IMR-90 (cell line): ENCODE data around the gene CD164L2. TPM values are rescaled to one million over a fixed set of nuclear protein-coding genes. Genes with fewer than 3 reads are reported as not detected.

ENCODE experiments used
- ATAC-seq: fragments of 200-7000 bp; cut with Tn5 transposase; 2 replicates; pipeline ENCODE4 v1.9.1; 2020; ENCODE audit warnings: low read depth, mild to moderate bottlenecking, moderate library complexity
- BruUV-seq: library from RNA; stranded (reverse); fragments of 400-500 nt; replicated peaks from 2 replicates; lab custom pipeline; 2021; lab: Mats Ljungman, UMichigan
- CTCF ChIA-PET: fragments of 300-600 bp; formaldehyde crosslinking; extraction: SDS; loops from one replicate; lab custom pipeline; 2021; ENCODE audit warnings: antibody characterized with exemption; lab: Yijun Ruan, JAX
- POLR2A ChIA-PET: fragments of 300-600 bp; sonication (Branson Sonifier 250); formaldehyde crosslinking; loops from one replicate; lab custom pipeline; 2022; ENCODE audit warnings: antibody characterized with exemption; ENCODE audit not compliant: unreplicated experiment; lab: Charles Lee
- DNase-seq: peaks from one replicate; pipeline ENCODE4 v3.0.0; 2013
- H2AFZ ChIP-seq: replicated peaks from 2 replicates; pipeline ENCODE3; 2013; ENCODE audit warnings: low read length, mild to moderate bottlenecking; ENCODE audit not compliant: poor library complexity
- H2AK5ac ChIP-seq: 2 replicates; pipeline ENCODE4 v1.6.1; 2013; ENCODE audit warnings: low read depth, low read length, inconsistent platforms
- H2AK9ac ChIP-seq: replicated peaks from 2 replicates; pipeline ENCODE3; 2013; ENCODE audit warnings: mild to moderate bottlenecking, low read depth, low read length, moderate library complexity; ENCODE audit not compliant: poor library complexity
- H2BK120ac ChIP-seq: 2 replicates; pipeline ENCODE4 v1.6.1; 2013; ENCODE audit warnings: low read depth, low read length, inconsistent platforms
- H2BK15ac ChIP-seq: 3 replicates; pipeline ENCODE4 v1.6.1; 2013; ENCODE audit warnings: low read depth, low read length, inconsistent platforms
- H2BK20ac ChIP-seq: 2 replicates; pipeline ENCODE4 v1.6.1; 2013; ENCODE audit warnings: low read depth, mild to moderate bottlenecking, inconsistent platforms, low read length, moderate library complexity
- H2BK5ac ChIP-seq: 2 replicates; pipeline ENCODE4 v1.6.1; 2013; ENCODE audit warnings: mild to moderate bottlenecking, low read depth, low read length, inconsistent platforms; ENCODE audit not compliant: poor library complexity, severe bottlenecking
- H3K14ac ChIP-seq: replicated peaks from 2 replicates; pipeline ENCODE4 v1.6.1; 2013; ENCODE audit warnings: low read depth, low read length, inconsistent platforms
- H3K18ac ChIP-seq: 2 replicates; pipeline ENCODE4 v1.6.1; 2013; ENCODE audit warnings: low read depth, low read length, control low read depth
- H3K23ac ChIP-seq: 2 replicates; pipeline ENCODE4 v1.6.1; 2013; ENCODE audit warnings: low read depth, low read length, inconsistent platforms
- H3K27ac ChIP-seq: 2 replicates; pipeline ENCODE4 v1.5.1; 2013; ENCODE audit warnings: mild to moderate bottlenecking, control low read depth, low read length; ENCODE audit not compliant: insufficient read depth
- H3K27me3 ChIP-seq: 2 replicates; pipeline ENCODE4 v1.6.1; 2013; ENCODE audit warnings: low read length; ENCODE audit not compliant: control insufficient read depth, insufficient read depth
- H3K36me3 ChIP-seq: 2 replicates; pipeline ENCODE4 v1.6.1; 2013; ENCODE audit warnings: low read length, mixed read lengths; ENCODE audit not compliant: control insufficient read depth, insufficient read depth
- H3K4ac ChIP-seq: 2 replicates; pipeline ENCODE4 v1.6.1; 2013; ENCODE audit warnings: low read depth, low read length, inconsistent platforms
- H3K4me1 ChIP-seq: 2 replicates; pipeline ENCODE4 v1.6.1; 2013; ENCODE audit warnings: low read length, mixed read lengths; ENCODE audit not compliant: control insufficient read depth, insufficient read depth
- H3K4me2 ChIP-seq: 2 replicates; pipeline ENCODE4 v1.6.1; 2013; ENCODE audit warnings: low read depth, mild to moderate bottlenecking, control low read depth, low read length, moderate library complexity
- H3K4me3 ChIP-seq: 2 replicates; pipeline ENCODE4 v1.5.1; 2013; ENCODE audit warnings: low read depth, mild to moderate bottlenecking, control low read depth, low read length, moderate library complexity; ENCODE audit not compliant: insufficient read depth
- H3K56ac ChIP-seq: 2 replicates; pipeline ENCODE4 v1.6.1; 2013; ENCODE audit warnings: low read length, inconsistent platforms; ENCODE audit not compliant: insufficient read depth; ENCODE audit errors: extremely low read depth
- H3K79me1 ChIP-seq, 2 experiments: 2 replicates each; pipeline ENCODE4 v1.6.1; 2013; ENCODE audit warnings: low read length in 2 of 2, inconsistent platforms in 1 of 2, low read depth in 1 of 2
- H3K9ac ChIP-seq: 2 replicates; pipeline ENCODE4 v1.6.1; 2013; ENCODE audit warnings: low read depth, low read length, control low read depth
- H3K9me1 ChIP-seq: 2 replicates; pipeline ENCODE4 v1.6.1; 2013; ENCODE audit warnings: low read length, inconsistent platforms; ENCODE audit not compliant: insufficient read depth
- H3K9me3 ChIP-seq: 2 replicates; pipeline ENCODE4 v1.6.1; 2013; ENCODE audit warnings: low read length; ENCODE audit not compliant: control insufficient read depth, insufficient read depth
- H4K20me1 ChIP-seq: 2 replicates; pipeline ENCODE4 v1.6.1; 2013; ENCODE audit warnings: low read length, inconsistent platforms; ENCODE audit not compliant: insufficient read depth
- H4K5ac ChIP-seq: 2 replicates; pipeline ENCODE4 v1.6.1; 2013; ENCODE audit warnings: mild to moderate bottlenecking, low read depth, low read length, control low read depth
- H4K8ac ChIP-seq, 2 experiments: 2 replicates each; pipeline ENCODE4 v1.6.1; 2013; ENCODE audit warnings: low read depth in 2 of 2, low read length in 2 of 2, control low read depth in 1 of 2, inconsistent platforms in 1 of 2
- H4K91ac ChIP-seq: 2 replicates; pipeline ENCODE4 v1.6.1; 2013; ENCODE audit warnings: low read depth, low read length, inconsistent platforms; ENCODE audit not compliant: insufficient read depth
- CHD1 ChIP-seq: IDR thresholded peaks from 2 replicates; pipeline ENCODE4 v1.6.1; 2012; ENCODE audit warnings: low read depth, low read length, improper control_type of control experiment
- RAD21 ChIP-seq: IDR thresholded peaks from 2 replicates; pipeline ENCODE4 v1.6.1; 2012; ENCODE audit warnings: low read length, improper control_type of control experiment
- RCOR1 ChIP-seq: IDR thresholded peaks from 2 replicates; pipeline ENCODE4 v1.6.1; 2012; ENCODE audit warnings: mild to moderate bottlenecking, low read length, improper control_type of control experiment; ENCODE audit not compliant: insufficient replicate concordance
- RFX5 ChIP-seq: IDR thresholded peaks from 2 replicates; pipeline ENCODE4 v1.8.0; 2012; ENCODE audit warnings: low read depth, mild to moderate bottlenecking, low read length, moderate library complexity
- SMC3 ChIP-seq: fragments of 150-350 bp; IDR thresholded peaks from 2 replicates; pipeline ENCODE4 v1.6.1; 2016; ENCODE audit warnings: low read depth, mild to moderate bottlenecking, antibody characterized with exemption, low read length, moderate library complexity
- WGBS, 2 experiments: methylation state at CpG; one replicate each; pipeline versions ENCODE4 v1.1.5 to v1.1.7; 2013; ENCODE audit warnings: missing lambda C conversion rate in 2 of 2; ENCODE audit not compliant: insufficient read length in 1 of 2; ENCODE audit errors: extremely low coverage in 2 of 2; 5-methylcytosine and 5-hydroxymethylcytosine counted together
- dilution Hi-C: fragments of 300-500 bp; cut with HindIII; formaldehyde crosslinking; loops from one replicate; pipeline ENCODE4 v1.14.3; 2018; ENCODE audit warnings: low sequenced_read_pairs; ENCODE audit not compliant: unreplicated experiment
- in situ Hi-C: fragments of 300-500 bp; cut with MboI; formaldehyde crosslinking; loops from 3 replicates; pipeline ENCODE4 v1.14.3; 2019; ENCODE audit warnings: low sequenced_read_pairs, inconsistent platforms, mixed read lengths
- intact Hi-C: fragments of 100-400 bp; cut with micrococcal nuclease; formaldehyde crosslinking; loops from 2 replicates; pipeline ENCODE4 v1.10.0; 2022
- polyA plus RNA-seq, 3 experiments: library from polyadenylated mRNA; depleted of rRNA; stranded (reverse); fragments of >200 nt; gene quantifications; 2 replicates each; pipeline ENCODE4 v1.2.3, GENCODE V29; 2012; ENCODE audit warnings: low replicate concordance in 1 of 3
- total RNA-seq: library from RNA; depleted of rRNA; stranded (reverse); fragments of >200 nt; gene quantifications from 2 replicates; pipeline ENCODE4 v1.2.3, GENCODE V29; 2012
- TF ChIP-seq, protein P1 (sequence below): fragments of 150-350 bp; IDR thresholded peaks from 2 replicates; pipeline ENCODE4 v1.6.1; 2017; ENCODE audit warnings: mild to moderate bottlenecking, antibody characterized with exemption, low read length, low read depth
- TF ChIP-seq, protein P2 (sequence below): fragments of 150-350 bp; IDR thresholded peaks from 2 replicates; pipeline ENCODE4 v1.6.1; 2016; ENCODE audit warnings: low read depth, mild to moderate bottlenecking, low read length, moderate library complexity, borderline replicate concordance
- TF ChIP-seq, protein P3 (sequence below): conservative IDR thresholded peaks from 2 replicates; pipeline ENCODE4 v1.5.1; 2012; ENCODE audit warnings: mild to moderate bottlenecking, low read depth, low read length, improper control_type of control experiment

CD164L2 gene
- total and polyA plus RNA-seq, 2 of the 4 experiments (the other 2 are of a cell fraction), result not detected

DNA sequence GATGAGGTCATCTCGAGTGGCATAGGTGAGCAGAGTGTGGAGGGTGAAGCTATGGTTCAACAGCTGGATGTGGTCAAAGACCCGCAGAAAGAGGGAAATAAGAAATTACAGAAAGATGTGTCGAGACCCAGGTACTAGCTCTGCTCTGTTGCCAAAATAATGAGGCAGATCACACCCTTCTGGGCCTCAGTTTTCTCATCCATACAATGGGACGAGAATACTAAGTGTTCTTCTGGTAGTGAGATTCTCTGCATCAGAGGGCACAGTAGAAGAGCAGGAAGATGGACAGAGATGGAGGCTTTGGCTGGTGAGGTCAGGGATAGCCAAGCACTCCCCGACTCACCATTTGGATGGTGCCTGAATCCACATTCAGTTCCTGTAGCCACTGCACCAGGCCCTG, 27.4 kb downstream of the CD164L2 start:
- Histone ChIP-seq H2AK9ac (no peak overlapping the region), H3K14ac (no peak overlapping the region), H3K27ac (no peak overlapping the region), H3K4ac (no peak overlapping the region), H2AK5ac (no peak overlapping the region), H4K20me1 (no peaks in the 10 kb centered on the region), H3K27me3 (no peaks in the 10 kb centered on the region), H3K4me1 (no peaks in the 10 kb centered on the region), H4K5ac (no peak overlapping the region), H2BK120ac (no peak overlapping the region), H3K18ac (no peak overlapping the region), H3K36me3 (peaks cover 32% of the 10 kb centered on the region), H3K79me1 (no peaks in the 10 kb centered on the region), H2AFZ (no peak overlapping the region), H3K9me3 (no peaks in the 10 kb centered on the region), H2BK20ac (no peak overlapping the region), H2BK15ac (no peak overlapping the region), H4K8ac (no peak overlapping the region), H3K4me3 (no peak overlapping the region), H2BK5ac (no peak overlapping the region), H4K91ac (no peak overlapping the region), H3K9me1 (no peaks in the 10 kb centered on the region), H3K56ac (no peak overlapping the region), H3K23ac (no peak overlapping the region), H3K4me2 (no peak overlapping the region), H3K9ac (no peak overlapping the region)
- no peak for ATAC-seq
- DNase-seq, result no peak
- TF ChIP-seq RAD21 (no peak), RCOR1 (no peak), SMC3 (no peak), RFX5 (no peak), CHD1 (no peak)
- TF ChIP-seq, protein P1, sequence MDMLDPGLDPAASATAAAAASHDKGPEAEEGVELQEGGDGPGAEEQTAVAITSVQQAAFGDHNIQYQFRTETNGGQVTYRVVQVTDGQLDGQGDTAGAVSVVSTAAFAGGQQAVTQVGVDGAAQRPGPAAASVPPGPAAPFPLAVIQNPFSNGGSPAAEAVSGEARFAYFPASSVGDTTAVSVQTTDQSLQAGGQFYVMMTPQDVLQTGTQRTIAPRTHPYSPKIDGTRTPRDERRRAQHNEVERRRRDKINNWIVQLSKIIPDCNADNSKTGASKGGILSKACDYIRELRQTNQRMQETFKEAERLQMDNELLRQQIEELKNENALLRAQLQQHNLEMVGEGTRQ, result no peak
- TF ChIP-seq, protein P2, sequence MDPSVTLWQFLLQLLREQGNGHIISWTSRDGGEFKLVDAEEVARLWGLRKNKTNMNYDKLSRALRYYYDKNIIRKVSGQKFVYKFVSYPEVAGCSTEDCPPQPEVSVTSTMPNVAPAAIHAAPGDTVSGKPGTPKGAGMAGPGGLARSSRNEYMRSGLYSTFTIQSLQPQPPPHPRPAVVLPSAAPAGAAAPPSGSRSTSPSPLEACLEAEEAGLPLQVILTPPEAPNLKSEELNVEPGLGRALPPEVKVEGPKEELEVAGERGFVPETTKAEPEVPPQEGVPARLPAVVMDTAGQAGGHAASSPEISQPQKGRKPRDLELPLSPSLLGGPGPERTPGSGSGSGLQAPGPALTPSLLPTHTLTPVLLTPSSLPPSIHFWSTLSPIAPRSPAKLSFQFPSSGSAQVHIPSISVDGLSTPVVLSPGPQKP, result no peak
- TF ChIP-seq, protein P3, sequence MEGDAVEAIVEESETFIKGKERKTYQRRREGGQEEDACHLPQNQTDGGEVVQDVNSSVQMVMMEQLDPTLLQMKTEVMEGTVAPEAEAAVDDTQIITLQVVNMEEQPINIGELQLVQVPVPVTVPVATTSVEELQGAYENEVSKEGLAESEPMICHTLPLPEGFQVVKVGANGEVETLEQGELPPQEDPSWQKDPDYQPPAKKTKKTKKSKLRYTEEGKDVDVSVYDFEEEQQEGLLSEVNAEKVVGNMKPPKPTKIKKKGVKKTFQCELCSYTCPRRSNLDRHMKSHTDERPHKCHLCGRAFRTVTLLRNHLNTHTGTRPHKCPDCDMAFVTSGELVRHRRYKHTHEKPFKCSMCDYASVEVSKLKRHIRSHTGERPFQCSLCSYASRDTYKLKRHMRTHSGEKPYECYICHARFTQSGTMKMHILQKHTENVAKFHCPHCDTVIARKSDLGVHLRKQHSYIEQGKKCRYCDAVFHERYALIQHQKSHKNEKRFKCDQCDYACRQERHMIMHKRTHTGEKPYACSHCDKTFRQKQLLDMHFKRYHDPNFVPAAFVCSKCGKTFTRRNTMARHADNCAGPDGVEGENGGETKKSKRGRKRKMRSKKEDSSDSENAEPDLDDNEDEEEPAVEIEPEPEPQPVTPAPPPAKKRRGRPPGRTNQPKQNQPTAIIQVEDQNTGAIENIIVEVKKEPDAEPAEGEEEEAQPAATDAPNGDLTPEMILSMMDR, result no peak
- intact Hi-C loops (no loop called here), dilution Hi-C loops (no loop called here), in situ Hi-C loops (no loop called here)
- CTCF ChIA-PET, result no interaction called here
- no TSS peak for BruUV-seq
- WGBS, 2 experiments, result 100% methylated on average over 1 of the region's 5 CpGs; no CpG with 5 or more reads in 1 of the 2 experiments
- POLR2A ChIA-PET, result no interaction called here
